Epidermal melanocyte (primary cell): ENCODE results near the gene DAP.
"Not testable (repeated sequence)": the region's sequence is repeated elsewhere in the genome, so short reads cannot be mapped to it uniquely, and the experiment has no call there.

Source experiments
- DNase-seq: peaks from one replicate; pipeline ENCODE4 v3.0.0; 2011; ENCODE audit warnings: low spot score; ENCODE audit not compliant: insufficient read length

The DAP gene

DNA sequence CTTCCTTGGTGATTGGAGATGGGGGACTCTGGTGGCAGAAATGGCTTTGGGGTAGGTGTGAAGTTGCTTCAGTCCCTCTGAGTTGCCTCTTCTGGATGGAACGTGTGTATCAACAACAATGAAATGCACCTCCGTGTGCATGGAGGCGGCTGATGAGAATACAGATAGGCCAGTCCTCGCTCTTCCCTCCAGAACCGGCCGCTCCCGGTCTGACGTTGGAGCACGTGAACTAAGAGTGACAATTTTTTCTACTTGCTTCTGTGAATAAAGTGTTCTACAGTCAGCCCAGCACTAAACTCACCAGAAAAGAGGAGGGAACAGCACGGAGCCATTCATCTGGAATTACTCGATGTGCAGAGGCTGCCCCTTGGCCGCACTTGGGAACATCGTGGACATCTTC lies 106.5 kb downstream of the DAP start:
- no peak for DNase-seq

DNA sequence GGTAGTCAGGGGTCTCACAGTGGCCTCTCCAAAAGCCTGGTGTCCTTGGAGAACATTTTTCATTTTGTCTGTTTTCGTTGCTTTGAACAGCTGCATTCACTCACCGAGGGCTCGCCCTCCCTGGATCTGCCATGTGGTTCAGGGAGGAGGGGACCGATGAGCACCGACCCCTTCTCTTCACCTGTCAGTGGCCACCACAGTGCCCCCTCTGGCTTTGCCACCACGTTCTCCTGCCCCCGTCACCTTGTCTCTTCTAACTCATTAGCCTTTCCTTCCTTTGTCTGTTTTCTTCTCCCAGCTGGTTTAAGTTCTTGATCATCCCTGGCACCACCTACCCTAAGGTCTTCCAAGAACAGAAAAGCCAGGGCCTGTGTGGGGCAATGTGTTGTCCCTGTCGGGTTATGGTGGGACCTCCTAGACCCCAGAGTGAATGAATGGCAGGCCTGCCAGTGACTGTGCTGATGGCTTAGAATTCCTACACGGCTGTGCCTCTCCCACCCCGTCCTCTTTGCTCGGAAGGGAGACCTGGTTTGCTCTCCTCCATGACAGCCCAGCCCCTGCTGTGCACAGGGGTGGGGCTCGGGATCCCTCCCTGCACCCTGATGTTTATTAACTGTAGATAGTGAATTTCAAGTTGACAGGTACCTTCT lies 107.2 kb downstream of the DAP start:
- DNase-seq: no peak

DNA sequence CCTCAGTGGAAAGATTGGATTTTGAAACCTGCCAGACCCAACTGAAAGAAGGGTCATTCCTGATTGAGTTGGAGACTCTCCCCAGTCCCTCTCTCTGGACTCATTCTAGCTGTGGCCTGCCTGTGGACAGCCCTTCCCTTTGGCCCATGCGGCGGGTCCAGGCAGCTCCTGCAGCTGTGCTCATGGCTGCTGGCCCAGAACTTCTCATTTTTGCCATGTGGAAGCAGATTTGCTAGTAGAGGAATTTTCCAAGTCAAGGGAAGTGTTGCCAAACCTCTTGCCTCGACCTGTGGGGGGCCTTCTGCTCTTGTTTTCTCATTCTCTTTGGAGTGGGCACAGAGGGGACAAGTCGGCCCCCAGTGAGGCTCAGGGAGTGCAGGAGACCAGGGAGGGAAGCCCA lies 108.0 kb downstream of the DAP start:
- no peak for DNase-seq

DNA sequence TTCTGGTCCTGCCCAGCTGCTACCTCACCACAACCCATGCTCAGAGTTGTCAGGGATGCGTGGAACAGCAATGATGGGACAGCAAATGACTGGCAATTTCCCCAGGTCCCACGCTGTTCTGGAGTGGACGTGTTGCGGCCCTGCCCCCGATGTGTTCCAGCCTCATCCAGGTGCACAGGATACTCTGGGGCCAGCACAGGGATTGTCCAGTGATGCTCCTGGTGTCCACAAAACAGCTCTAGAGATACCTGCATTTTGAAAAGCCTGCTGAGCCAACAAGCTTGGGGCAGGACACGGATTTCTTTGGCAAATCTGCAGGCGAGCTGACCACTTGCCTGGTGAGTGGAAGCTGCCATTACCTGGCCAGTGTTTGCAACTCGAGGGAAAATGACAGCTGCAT lies 108.4 kb downstream of the DAP start:
- no peak for DNase-seq

DNA sequence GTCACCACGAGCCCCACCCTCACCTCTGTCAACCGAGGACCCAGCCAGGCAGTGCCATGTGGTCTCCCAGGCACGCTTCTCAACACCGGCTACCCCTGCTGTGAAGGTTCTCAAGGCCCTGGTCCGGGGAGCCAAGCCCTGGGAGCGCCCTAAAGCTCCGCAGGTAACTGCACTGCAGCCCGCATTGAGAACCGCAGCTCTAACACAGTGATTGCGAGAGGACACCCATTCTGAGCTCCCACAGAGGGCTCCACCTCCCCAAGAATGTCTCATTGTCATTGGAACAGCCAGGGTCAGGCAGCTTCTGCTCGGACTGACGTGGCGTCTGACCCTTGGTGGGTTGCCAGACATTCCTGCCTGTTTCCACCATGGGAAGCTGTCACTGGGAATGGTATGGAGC lies 108.9 kb downstream of the DAP start:
- DNase-seq: no peak

DNA sequence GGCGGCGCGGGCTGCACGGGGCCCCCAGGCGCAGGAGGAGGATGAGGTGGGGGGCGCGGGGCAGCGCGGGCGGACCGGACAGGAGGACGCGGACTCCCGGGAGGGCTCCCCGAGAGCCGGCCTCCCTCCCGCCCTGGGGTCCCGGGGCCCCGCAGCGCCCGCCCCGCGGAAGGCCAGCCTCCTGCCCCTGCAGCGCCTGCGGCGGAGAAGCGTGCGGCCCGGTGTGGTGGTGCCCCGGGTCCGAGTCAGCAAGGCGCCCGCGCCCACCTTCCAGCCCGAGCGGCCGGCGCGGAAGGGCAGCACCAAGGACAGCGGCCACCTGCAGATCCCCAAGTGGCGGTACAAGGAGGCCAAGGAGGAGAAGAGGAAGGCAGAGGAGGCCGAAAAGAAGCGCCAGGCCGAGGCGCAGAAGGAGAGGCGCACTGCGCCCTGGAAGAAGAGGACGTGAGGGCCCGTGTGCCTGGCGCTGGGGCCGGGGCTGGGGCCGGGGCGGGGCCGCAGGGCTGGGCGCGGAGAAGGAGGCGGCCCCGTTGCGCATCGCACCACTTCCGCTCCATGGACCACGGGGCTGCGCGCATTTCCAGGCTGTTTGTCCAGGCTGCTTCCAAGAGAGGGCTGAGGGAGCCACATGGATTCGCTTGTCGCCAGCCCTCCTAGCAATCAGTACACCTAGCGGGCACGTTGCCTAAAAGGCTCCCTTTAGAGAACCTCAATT lies 111.2 kb downstream of the DAP start:
- no peak for DNase-seq

DNA sequence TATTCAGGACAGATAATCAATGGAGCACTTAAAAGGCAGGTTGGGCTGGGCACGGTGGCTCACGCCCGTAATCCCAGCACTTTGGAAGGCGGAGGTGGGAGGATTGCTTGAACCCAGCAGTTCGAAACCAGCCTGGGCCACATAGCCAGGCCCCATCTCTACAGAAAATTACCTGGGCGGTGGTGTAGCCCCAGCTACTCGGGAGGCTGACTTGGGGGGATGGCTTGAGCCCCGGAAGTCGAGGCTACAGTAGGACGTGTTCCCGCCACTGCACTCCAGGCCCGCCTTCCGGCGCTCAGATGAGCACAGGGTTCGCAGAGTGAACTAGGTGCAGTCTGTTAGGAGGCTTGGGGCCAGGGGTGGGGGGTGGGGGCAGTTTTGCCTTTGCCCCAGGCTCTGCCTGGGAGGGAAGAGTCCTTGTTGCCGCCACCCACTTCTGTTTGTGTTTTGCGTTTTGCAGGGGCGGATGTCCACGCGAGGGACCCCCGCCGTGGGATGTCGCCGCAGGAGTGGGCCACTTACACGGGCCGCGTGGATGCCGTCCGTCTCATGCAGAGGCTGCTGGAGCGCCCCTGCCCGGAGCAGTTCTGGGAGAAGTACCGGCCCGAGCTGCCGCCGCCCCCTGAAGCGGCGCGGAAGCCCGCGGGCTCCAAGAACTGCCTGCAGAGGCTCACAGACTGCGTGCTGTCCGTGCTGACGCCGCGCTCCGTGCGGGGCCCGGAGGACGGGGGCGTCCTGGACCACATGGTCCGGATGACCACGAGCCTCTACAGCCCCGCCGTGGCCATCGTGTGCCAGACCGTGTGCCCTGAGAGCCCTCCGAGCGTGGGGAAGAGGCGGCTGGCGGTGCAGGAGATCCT lies 112.0 kb downstream of the DAP start:
- no peak for DNase-seq

DNA sequence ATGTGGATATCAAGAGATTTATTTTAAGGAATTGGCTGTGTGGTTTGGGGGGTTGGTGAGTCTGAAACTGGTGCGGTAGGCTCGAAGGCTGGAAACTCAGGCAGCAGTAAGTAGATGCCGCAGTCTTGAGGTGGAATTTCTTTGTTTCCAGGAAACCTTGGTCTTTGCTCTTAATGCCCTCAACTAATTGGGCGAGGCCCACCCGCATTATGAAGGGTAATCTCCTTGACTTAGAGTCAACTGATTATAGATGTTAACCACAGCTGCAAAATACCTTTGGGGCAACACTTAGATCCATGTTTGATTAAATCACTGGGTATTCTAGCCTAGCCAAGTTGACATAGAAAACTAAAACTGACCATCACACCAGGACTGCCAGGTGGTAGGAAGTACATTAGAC lies 113.4 kb downstream of the DAP start:
- DNase-seq: no peak

DNA sequence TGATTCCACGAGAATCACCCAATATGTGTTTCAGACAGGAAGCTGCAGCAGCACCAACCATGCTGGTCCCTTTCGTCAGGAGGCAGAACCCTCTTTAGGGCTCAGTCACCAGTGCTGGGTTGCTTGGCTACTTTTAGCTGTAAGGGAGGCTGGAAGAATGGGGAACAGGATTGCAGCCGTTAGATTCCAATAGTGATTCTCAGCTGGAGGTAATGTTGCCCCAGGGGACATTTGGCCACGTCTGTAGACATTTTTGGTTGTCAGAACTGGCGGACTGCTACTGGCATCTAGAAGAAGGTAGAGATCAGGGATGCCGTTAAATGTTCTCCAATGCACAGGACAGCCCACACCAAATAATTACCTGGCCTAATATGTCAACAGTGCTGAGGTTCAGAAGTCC lies 115.4 kb downstream of the DAP start:
- DNase-seq: no peak

DNA sequence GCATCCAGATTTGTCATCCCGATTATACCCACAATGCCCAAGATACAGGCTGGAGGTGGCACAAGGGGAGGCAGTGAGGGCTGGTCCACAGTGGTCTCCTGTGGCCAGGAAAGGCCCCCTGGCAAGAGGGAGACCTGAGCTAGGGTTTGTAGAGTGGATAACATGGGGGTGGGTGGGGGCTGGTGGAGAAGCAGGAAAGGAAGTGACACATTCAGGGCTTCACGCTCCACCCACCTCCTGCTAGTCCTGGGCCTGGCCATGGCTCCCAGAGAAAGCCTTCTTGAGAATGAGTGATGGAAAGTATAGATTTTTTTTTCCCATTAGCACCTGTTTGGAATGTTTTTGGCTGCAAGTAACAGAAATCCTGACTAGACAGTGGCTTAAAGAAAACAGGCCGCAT lies 115.9 kb downstream of the DAP start:
- DNase-seq: no peak

DNA sequence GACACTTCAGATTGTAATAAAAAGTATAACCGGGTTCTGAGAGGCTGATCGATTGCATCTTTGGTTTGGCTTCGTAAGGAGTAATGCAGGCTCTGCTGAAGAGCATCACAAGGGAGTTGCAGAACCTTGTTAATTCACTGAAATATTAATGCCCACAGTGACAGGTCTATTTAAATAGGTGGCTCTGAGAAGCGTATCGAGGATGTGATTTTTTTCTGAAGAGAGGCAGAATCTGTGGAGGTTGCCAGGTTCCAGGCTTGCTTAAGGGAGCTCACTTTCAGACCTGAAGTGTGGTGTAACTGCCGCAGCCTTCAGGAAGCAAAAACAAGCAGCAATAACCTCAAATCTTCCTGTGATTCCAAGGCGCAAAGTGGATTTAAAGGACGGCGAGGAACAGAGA lies 116.8 kb downstream of the DAP start:
- DNase-seq: no peak

DNA sequence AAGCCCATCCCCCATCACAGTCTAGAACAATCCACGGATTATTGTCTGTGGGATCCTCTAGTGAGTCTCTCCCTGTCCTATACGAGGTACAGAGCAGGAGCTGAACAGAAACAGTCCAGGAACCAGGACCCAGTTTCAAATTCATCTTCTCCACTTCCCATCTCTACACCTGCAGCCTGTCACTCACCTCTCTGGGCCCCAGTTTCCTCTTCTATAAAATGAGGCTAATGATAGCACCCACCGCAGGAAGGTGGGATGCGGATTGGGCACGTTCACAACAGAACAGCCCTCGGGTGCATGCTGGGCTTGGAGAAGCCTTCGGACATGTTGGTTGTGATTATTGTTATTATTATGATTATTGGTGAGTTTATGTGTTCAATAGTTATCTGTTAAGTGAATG lies 118.7 kb downstream of the DAP start:
- DNase-seq: no peak

DNA sequence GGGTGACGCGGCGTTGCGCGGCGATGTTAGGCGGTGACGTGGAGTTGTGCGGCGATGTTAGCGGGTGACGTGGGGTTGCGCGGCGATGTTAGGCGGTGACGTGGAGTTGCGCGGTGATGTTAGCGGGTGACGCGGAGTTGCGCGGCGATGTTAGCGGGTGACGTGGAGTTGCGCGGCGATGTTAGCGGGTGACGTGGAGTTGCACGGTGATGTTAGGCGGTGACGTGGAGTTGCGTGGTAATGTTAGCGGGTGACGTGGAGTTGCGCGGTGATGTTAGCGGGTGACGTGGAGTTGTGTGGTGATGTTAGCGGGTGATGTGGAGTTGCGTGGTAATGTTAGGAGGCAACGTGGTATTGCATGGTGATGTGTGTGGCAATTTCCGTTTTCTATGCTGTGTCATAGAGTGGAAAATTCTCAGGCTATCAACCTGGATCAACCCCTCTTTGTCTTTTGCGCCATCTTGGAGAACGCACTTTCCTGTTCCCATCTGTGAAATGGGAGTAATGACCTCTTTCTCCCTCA lies 121.1 kb downstream of the DAP start:
- no peak for DNase-seq

DNA sequence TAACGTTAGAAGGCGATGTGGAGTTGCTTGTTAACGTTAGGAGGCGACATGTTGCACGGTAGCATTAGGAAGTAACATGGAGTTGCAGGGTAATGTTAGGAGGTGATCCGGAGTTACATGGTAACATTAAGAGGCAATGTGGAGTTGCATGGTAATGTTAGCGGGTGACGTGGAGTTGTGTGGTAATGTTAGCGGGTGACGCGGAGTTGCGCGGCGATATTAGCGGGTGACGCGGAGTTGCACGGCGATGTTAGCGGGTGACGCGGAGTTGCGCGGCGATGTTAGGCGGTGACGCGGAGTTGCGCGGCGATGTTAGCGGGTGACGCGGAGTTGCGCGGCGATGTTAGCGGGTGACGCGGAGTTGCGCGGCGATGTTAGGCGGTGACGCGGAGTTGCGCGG lies 122.3 kb downstream of the DAP start:
- not testable (repeated sequence) for DNase-seq

DNA sequence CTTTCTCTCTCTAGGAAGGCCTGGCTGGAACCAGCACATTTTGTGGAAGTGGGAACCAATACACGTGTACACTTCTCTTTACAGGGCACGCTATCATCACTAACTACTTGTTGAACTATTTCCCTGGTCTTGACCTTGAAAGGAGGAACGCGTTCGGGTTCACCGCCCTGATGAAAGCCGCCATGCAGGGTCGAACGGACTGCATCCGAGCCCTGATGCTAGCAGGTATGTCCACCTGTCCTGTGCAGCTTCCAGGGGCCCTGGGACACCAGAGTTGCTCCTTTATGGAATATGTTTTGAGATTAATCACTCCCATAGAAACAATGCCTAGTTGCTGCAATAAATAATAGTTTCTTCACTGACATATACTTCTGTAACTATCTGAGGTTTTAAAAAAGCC lies 123.1 kb downstream of the DAP start:
- no peak for DNase-seq

DNA sequence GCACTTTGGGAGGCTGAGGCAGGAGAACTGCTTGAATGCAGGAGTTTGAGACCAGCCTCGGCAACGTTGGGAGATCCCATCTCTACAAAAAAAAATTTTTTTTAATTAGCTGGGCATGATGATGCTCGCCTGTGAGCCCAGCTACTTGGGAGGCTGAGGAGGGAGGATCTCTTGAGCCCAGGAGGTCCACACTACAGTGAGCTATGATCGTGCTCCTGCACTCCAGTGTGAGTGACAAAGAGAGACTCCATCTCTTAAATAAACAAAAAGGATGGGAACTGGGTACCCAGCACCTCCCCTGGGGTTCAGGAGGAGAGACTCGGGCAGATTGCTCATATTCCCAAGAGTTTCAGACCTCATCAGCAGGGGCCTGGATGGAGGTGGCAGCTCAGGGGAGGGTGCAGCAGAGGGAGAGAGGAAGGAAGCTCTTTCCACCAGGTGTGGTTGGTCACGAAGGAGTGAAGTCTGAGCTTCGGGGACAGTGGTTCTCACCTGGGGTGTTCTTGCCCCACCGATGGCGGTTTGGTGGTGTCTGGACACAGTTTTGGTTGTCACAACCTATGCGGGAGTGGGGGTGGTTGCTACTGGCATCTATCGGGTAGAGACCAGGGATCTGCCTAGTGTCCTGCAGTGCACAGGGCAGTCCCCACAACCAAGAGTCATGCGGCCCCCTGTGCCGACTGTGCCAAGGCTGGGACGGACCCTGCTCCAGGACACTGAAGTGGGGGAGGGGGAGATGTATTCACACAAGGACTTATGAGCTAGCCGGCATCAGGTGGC lies 124.5 kb downstream of the DAP start:
- no peak for DNase-seq

DNA sequence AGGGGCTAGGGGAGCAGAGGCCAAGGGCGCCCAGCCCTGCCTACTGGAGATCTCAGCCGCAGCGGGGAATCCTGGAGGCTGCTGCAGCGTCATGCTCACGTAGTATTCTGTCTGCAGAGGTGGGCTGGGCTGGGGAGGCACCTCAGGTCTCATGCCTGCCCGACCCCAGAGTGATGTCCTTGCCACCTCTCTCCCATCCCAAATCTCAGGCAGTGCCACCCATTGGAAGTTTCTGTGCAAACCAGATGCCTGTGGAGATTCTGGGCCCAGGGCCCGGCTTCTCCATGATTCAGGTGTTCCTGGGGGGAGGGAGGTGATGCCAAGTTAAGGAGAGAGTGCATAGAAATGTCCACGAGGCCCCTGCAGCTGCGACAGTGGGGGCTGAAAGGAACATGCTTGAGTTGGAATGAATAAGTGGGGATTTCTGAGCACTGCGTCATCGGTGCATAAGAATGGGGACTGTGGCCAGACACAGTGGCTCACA lies 125.1 kb downstream of the DAP start:
- no peak for DNase-seq

DNA sequence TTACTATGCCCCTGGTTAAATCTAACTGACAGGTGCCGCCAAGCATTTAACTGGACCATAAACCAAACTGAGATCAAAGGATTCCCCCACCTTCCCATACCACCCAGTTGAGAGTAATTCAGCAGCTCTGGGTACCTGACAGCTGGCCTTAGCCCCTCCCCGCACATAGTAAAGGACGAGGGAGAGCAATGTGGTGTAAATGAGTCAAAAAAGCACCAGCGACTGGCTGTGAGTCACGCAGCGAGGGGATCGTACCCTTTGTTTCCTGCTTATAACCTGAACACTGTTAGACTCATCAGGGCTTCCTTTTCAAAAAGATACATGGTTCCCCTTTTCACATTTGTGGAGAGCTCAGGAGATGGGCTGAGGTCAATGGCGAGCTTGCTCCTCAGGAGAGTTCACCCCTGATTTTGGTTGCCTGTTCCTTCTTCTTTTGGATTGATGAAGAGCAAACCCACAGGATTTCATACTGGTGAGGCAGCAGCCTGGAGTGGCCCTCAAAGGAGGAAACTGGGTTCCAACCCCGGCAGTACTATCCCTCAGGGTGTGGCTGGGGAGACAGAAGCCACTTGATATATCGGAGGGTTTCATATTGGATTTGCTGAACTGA lies 125.7 kb downstream of the DAP start:
- DNase-seq: no peak

DNA sequence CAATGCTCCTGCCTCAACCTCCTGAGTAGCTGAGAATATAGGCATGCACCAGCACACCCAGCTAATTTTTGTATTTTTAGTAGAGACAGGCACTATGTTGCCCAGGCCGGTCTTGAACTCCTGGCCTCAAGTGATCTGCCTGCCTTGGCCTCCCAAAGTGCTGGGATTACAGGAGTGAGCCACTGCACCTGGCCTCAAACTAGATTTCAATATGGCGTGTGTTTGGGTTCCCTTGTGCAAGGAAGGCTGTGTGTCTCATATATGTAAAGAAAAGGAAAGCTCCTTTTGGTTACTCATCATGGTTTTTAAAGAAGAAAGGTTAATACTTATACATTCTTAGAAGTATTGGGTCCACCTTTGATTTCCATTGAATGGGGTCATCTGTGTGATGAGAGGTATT lies 126.5 kb downstream of the DAP start:
- DNase-seq: no peak

DNA sequence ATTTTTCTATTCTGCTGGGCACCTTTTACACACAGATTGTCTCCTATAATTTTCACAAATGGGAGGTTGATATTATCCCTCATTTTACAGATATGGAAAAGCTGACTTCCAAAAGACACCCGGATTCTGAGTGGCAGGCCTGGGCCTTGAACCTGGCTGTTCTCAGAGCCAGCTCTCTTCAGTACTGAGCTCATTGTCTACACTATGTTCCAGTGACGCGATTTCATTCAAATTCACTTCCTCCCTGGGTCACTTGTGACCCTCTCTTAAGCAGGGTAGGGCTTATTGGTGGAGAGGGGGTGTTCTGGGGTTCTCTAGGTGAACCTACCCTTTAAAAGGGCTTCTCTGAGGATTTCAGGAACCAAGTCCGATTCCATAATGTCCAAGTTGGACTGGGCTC lies 127.0 kb downstream of the DAP start:
- DNase-seq: no peak
